ENCODE results near the gene ROCK2.

- TF ChIP-seq ZNF343 (CRISPR knock-in tag; IDR thresholded peaks at IDR 0.05) (no peak), MED1 (CRISPR knock-in tag; IDR thresholded peaks at IDR 0.05) (no peak), MBD4 (IDR thresholded peaks at IDR 0.05; ENCODE audit: borderline replicate concordance, low read length) (no peak), SMARCE1 (IDR thresholded peaks at IDR 0.05; ENCODE audit: borderline replicate concordance) (no peak)
These were observed 87.4 kb downstream of the ROCK2 start for GRCh38 chr2:11257078-11257477.

All from HepG2 (cell line).